K562 (cell line): ENCODE results near the gene NVL. TPM values are rescaled to one million over a fixed set of nuclear protein-coding genes. Genes with fewer than 3 reads are reported as not detected.

ENCODE experiments used
- ATAC-seq: fragments of 200-7000 bp; cut with Tn5 transposase; 3 replicates; pipeline ENCODE4 v1.9.1; 2020; ENCODE audit warnings: moderate library complexity
- BruUV-seq: library from RNA; stranded (reverse); fragments of 400-500 nt; replicated peaks from 2 replicates; lab custom pipeline; 2021; lab: Mats Ljungman, UMichigan
- CTCF ChIA-PET: fragments of 300-600 bp; formaldehyde crosslinking; extraction: SDS; loops from one replicate; lab custom pipeline; 2021; ENCODE audit warnings: low intra/inter-chr PET ratio; lab: Yijun Ruan, JAX
- POLR2A ChIA-PET: fragments of 300-600, 350-650 bp; sonication (Branson Sonifier 250); formaldehyde crosslinking; extraction: SDS; loops from one replicate; lab custom pipeline; 2021; ENCODE audit warnings: antibody characterized with exemption, inconsistent platforms; lab: Yijun Ruan, JAX
- DNase-seq, 4 experiments: peaks; one replicate each; pipeline versions ENCODE4 v3.0.0 to v3.0.0-alpha.2; 2011 to 2018; ENCODE audit warnings: low spot score in 3 of 4, mixed read lengths in 3 of 4; ENCODE audit errors: extremely low read depth in 1 of 4
- FAIRE-seq: peaks from 2 replicates; lab custom pipeline; 2011; peaks lifted over from hg19 to GRCh38; lab: Jason Lieb, UNC
- H2AFZ ChIP-seq: 2 replicates; pipeline ENCODE4 v1.6.0; 2011; ENCODE audit warnings: low read depth, low read length, control low read depth, inconsistent platforms
- H3K27ac ChIP-seq: fragments of 200-600 bp; 3 replicates; pipeline ENCODE4 v1.8.0; 2011; ENCODE audit warnings: low read depth, mild to moderate bottlenecking, control low read depth, inconsistent platforms, low read length, moderate library complexity, mixed read lengths; ENCODE audit errors: extremely low read depth
- H3K27me3 ChIP-seq, 2 experiments: fragments of 300-600 bp in 1 of 2; 2 replicates in 1 of 2; 3 replicates in 1 of 2; pipeline versions ENCODE4 v1.6.0 to v1.8.0; 2011; ENCODE audit warnings: inconsistent platforms in 2 of 2, low read length in 2 of 2, mild to moderate bottlenecking in 1 of 2, mixed read lengths in 1 of 2, moderate library complexity in 1 of 2; ENCODE audit not compliant: control insufficient read depth in 2 of 2, insufficient read depth in 2 of 2
- H3K36me3 ChIP-seq: fragments of 300-600 bp; 3 replicates; pipeline ENCODE4 v1.8.0; 2011; ENCODE audit warnings: mild to moderate bottlenecking, low read length, inconsistent platforms; ENCODE audit not compliant: control insufficient read depth, insufficient read depth
- H3K4me1 ChIP-seq, 2 experiments: fragments of 200-600 bp in 1 of 2; replicated peaks in 1 of 2; 2 replicates in 1 of 2; 3 replicates in 1 of 2; pipeline versions ENCODE4 v1.5.1 to v1.8.0; 2011; ENCODE audit warnings: inconsistent platforms in 2 of 2, low read length in 2 of 2, mild to moderate bottlenecking in 1 of 2, mixed read lengths in 1 of 2, moderate library complexity in 1 of 2; ENCODE audit not compliant: control insufficient read depth in 2 of 2, insufficient read depth in 2 of 2
- H3K4me2 ChIP-seq: 2 replicates; pipeline ENCODE4 v1.6.1; 2011; ENCODE audit warnings: low read length, control low read depth, inconsistent platforms, mixed read lengths; ENCODE audit not compliant: insufficient read depth
- H3K4me3 ChIP-seq: fragments of 200-600 bp; sonication (generic), shearing (Covaris generic); 2 replicates; pipeline ENCODE4 v1.5.1; 2016; ENCODE audit warnings: control low read depth, inconsistent platforms
- H3K79me2 ChIP-seq: fragments of 200-600 bp; 3 replicates; pipeline ENCODE4 v1.8.0; 2011; ENCODE audit warnings: low read length, inconsistent platforms; ENCODE audit not compliant: control insufficient read depth, insufficient read depth
- H3K9ac ChIP-seq, 2 experiments: 2 replicates each; pipeline versions ENCODE4 v1.6.0 to v1.6.1; 2011; ENCODE audit warnings: low read depth in 2 of 2, low read length in 2 of 2, control low read depth in 1 of 2, inconsistent platforms in 1 of 2, mild to moderate bottlenecking in 1 of 2, mixed read lengths in 1 of 2; ENCODE audit not compliant: insufficient read depth in 1 of 2
- H3K9me1 ChIP-seq: one replicate; pipeline ENCODE4 v1.6.0; 2011; ENCODE audit warnings: inconsistent platforms, mild to moderate bottlenecking, low read length, moderate library complexity; ENCODE audit not compliant: control insufficient read depth, insufficient read depth
- H3K9me3 ChIP-seq: replicated peaks from 2 replicates; pipeline ENCODE4 v1.5.1; 2011; ENCODE audit warnings: low read depth, low read length, inconsistent platforms; ENCODE audit not compliant: control insufficient read depth, insufficient read depth
- H4K20me1 ChIP-seq: replicated peaks from 2 replicates; pipeline ENCODE4 v1.6.1; 2011; ENCODE audit warnings: low read length, inconsistent platforms, mixed read lengths; ENCODE audit not compliant: control insufficient read depth, insufficient read depth
- KAT7 ChIP-seq: sonication (generic); formaldehyde crosslinking; IDR thresholded peaks from 2 replicates; pipeline ENCODE4 v1.8.0; 2022; ENCODE audit warnings: missing genetic modification reagents, mild to moderate bottlenecking, borderline replicate concordance
- SMARCE1 ChIP-seq: fragments of 450-650 bp; IDR thresholded peaks from 2 replicates; pipeline ENCODE4 v1.7.1; 2016; ENCODE audit warnings: mild to moderate bottlenecking
- ZBTB40 ChIP-seq, 2 experiments: fragments of 450-650 bp in 1 of 2; sonication (generic) in 1 of 2; formaldehyde crosslinking in 1 of 2; IDR thresholded peaks; 2 replicates each; pipeline versions ENCODE4 v1.7.1 to v1.9.0; 2016 to 2022; ENCODE audit warnings: inconsistent platforms in 1 of 2, mild to moderate bottlenecking in 1 of 2, missing genetic modification reagents in 1 of 2
- WGBS: fragments of 100-300 bp; shearing (Covaris generic); methylation state at CpG from one replicate; pipeline ENCODE4 v1.1.6; 2016; ENCODE audit warnings: low coverage, mixed read lengths; ENCODE audit not compliant: insufficient coverage; ENCODE audit errors: missing lambda C conversion rate; 5-methylcytosine and 5-hydroxymethylcytosine counted together
- in situ Hi-C: fragments of 300-500 bp; cut with MboI; formaldehyde crosslinking; loops from 4 replicates; pipeline ENCODE4 v1.15.0; 2018; ENCODE audit warnings: inconsistent platforms, mixed read lengths
- intact Hi-C: fragments of 100-400 bp; cut with micrococcal nuclease; formaldehyde crosslinking; loops from 2 replicates; pipeline ENCODE4 v1.14.2; 2022
- polyA plus RNA-seq, 8 experiments: library from polyadenylated mRNA; depleted of rRNA in 4 of 8; stranded (reverse) in 5 of 8; unstranded in 3 of 8; fragments of >200 nt; fragmentation: Nextera tagmentation in 2 of 8; fragmentation: Illumina TruSeq in 1 of 8; extraction: Ambion mirVana in 2 of 8; extraction: Trizol in 1 of 8; gene quantifications; 2 replicates each; pipeline versions ENCODE4 v1.2.1 to v1.2.3, GENCODE V29; 2011 to 2014; ENCODE audit warnings: inconsistent platforms in 1 of 8, missing spikeins in 1 of 8
- total RNA-seq, 7 experiments: library from RNA; depleted of rRNA in 6 of 7; stranded (reverse); fragments of >200 nt in 6 of 7; fragmentation: Illumina TruSeq in 2 of 7; extraction: Trizol in 2 of 7; gene quantifications; 2 replicates each; pipeline versions ENCODE4 v1.2.1 to v1.2.3, GENCODE V29; 2011 to 2021; ENCODE audit warnings: low replicate concordance in 1 of 7
- TF ChIP-seq, protein P1 (sequence below): sonication (generic); formaldehyde crosslinking; IDR thresholded peaks from 2 replicates; pipeline ENCODE4 v1.8.0; 2023; ENCODE audit warnings: mild to moderate bottlenecking, missing genetic modification reagents

NVL gene
- total and polyA plus RNA-seq, 9 of the 15 experiments (the other 6 are each of a cell fraction or from before 2014, with no cell fraction given), result 32.5 to 86.6 (median 62.9) TPM

- Histone ChIP-seq H3K4me3 (no peak overlapping the region), H4K20me1 (no peaks in the 10 kb centered on the region), H3K27ac (no peak overlapping the region), H3K36me3 (peaks cover 60% of the 10 kb centered on the region), H3K4me2 (no peak overlapping the region), H2AFZ (no peak overlapping the region), H3K9ac (no peak overlapping the region), H3K9me1 (no peaks in the 10 kb centered on the region), H3K9me3 (no peaks in the 10 kb centered on the region), H3K79me2 (peaks cover 20% of the 10 kb centered on the region), H3K4me1 (no peaks in the 10 kb centered on the region), H3K27me3 (no peaks in the 10 kb centered on the region)
- 79% methylated on average over 4 of the region's 4 CpGs for WGBS
- DNase-seq (no peak), FAIRE-seq (peak; percentile 6), ATAC-seq (no peak)
- no TSS peak for BruUV-seq
- in situ Hi-C loops, result no loop called here
- CTCF ChIA-PET, result no interaction called here
- POLR2A ChIA-PET, result interaction anchor here (0.5 to 2.0 kb wide), 4 partner anchors 9 to 26 kb away, joined by 3 to 6 read pairs (median 6); partner anchors contain the start of gene NVL
- TF ChIP-seq SMARCE1, result no peak
- TF ChIP-seq, protein P1, sequence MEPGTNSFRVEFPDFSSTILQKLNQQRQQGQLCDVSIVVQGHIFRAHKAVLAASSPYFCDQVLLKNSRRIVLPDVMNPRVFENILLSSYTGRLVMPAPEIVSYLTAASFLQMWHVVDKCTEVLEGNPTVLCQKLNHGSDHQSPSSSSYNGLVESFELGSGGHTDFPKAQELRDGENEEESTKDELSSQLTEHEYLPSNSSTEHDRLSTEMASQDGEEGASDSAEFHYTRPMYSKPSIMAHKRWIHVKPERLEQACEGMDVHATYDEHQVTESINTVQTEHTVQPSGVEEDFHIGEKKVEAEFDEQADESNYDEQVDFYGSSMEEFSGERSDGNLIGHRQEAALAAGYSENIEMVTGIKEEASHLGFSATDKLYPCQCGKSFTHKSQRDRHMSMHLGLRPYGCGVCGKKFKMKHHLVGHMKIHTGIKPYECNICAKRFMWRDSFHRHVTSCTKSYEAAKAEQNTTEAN (CRISPR knock-in tag), result no peak
- TF ChIP-seq ZBTB40 (IDR thresholded peaks at IDR 0.05), result peak; percentile 85
- TF ChIP-seq ZBTB40 (CRISPR knock-in tag; IDR thresholded peaks at IDR 0.05), result peak; percentile 32; the same call in 1 of the 2 replicates
- TF ChIP-seq KAT7 (CRISPR knock-in tag), result no peak
- intact Hi-C loops, result no loop called here
These were observed 12.5 kb downstream of the NVL start for GRCh38 chr1:224317383-224318045.
